HG02571 (cell line): ENCODE measurements around the gene RASA3.

Experiments used
- ATAC-seq: cut with Tn5 transposase; IDR thresholded peaks from one replicate; pipeline ENCODE4 v1.9.1; 2021; ENCODE audit warnings: mild to moderate bottlenecking, moderate library complexity; ENCODE audit not compliant: unreplicated experiment

The RASA3 gene

GRCh38 chr13:114042066-114042815 is 90.2 kb downstream of the RASA3 start:
- no peak for ATAC-seq

- no peak for ATAC-seq
Observed at GRCh38 chr13:114041493-114041892, 90.9 kb downstream of the RASA3 start.

GRCh38 chr13:114039471-114040141 is 92.8 kb downstream of the RASA3 start:
- no peak for ATAC-seq

- ATAC-seq, result no peak
Observed at GRCh38 chr13:114038900-114039299, 93.5 kb downstream of the RASA3 start.

- ATAC-seq, result no peak
Observed at GRCh38 chr13:114038211-114038613, 94.2 kb downstream of the RASA3 start.

GRCh38 chr13:114037674-114038073 is 94.7 kb downstream of the RASA3 start:
- ATAC-seq, result no peak

- no peak for ATAC-seq
Observed at GRCh38 chr13:114035583-114036531, 96.6 kb downstream of the RASA3 start.

GRCh38 chr13:114035186-114035582 is 97.2 kb downstream of the RASA3 start:
- ATAC-seq, result no peak

GRCh38 chr13:114034481-114034891 is 97.9 kb downstream of the RASA3 start:
- no peak for ATAC-seq

GRCh38 chr13:114033541-114034315 is 98.7 kb downstream of the RASA3 start:
- no peak for ATAC-seq

- ATAC-seq, result no peak
Observed at GRCh38 chr13:114032126-114032799, 100.2 kb downstream of the RASA3 start.

GRCh38 chr13:114031631-114032030 is 100.8 kb downstream of the RASA3 start:
- ATAC-seq, result no peak

GRCh38 chr13:114030666-114031610 is 101.5 kb downstream of the RASA3 start:
- no peak for ATAC-seq

GRCh38 chr13:114029866-114030625 is 102.4 kb downstream of the RASA3 start:
- no peak for ATAC-seq

- ATAC-seq, result no peak
Observed at GRCh38 chr13:114027826-114028225, 104.6 kb downstream of the RASA3 start.

- no peak for ATAC-seq
Observed at GRCh38 chr13:114027046-114027715, 105.2 kb downstream of the RASA3 start.

GRCh38 chr13:114026481-114026880 is 105.9 kb downstream of the RASA3 start:
- ATAC-seq, result no peak
